HG02678 (cell line): ENCODE data around the gene CYP2C8.
"Not testable (repeated sequence)": the region's sequence is repeated elsewhere in the genome, so short reads cannot be mapped to it uniquely, and the experiment has no call there.

Experiments used
- ATAC-seq: cut with Tn5 transposase; IDR thresholded peaks from one replicate; pipeline ENCODE4 v1.9.1; 2021; ENCODE audit warnings: mild to moderate bottlenecking, moderate library complexity; ENCODE audit not compliant: unreplicated experiment

CYP2C8 gene

GRCh38 chr10:95069286-95069685, at the start of gene CYP2C8:
CYP2C8 (minus strand) TSS chr10:95069497; CDS start chr10:95069402, 95 bp downstream.
- ATAC-seq, result no peak

GRCh38 chr10:95116869-95117269, 47.6 kb upstream of the CYP2C8 start:
- ATAC-seq, result no peak

DNA sequence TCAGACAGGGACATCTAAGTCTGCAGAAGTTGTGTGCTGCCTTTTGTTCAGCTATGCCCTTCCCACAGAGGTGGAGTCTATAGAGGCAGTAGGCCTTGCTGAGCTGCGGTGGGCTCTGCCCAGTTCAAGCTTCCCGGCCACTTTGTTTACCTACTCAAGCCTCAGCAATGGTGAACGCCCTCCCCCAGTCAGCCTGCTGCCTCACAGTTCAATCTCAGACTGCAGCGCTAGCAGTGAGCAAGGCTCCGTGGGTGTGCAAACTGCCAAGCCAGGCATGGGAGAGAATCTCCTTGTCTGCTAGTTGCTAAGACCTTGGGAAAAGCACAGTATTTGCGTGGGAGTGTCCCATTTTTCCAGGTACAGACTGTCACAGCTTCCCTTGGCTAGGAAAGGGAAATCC, 41.5 kb upstream of the CYP2C8 start:
- ATAC-seq, result not testable (repeated sequence)

DNA sequence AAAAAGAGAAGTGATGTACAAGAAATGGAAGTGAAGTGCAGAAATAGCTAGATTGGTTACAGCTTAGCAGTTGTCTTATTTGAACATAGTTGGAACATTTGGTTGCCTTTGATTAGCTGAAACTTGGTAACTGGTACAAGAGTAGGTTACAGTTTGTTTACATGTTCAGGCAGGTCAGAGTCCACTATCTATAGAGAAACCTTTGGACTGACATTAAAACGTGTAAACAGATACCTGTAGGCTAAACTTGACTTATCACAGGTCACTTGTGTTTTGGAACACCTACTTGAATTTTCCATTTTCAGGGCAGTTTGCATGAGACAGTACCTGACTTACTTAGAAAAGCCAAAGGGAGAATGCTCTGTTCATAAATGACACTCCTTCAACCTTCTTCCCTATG, 28.5 kb upstream of the CYP2C8 start:
- ATAC-seq, result no peak

DNA sequence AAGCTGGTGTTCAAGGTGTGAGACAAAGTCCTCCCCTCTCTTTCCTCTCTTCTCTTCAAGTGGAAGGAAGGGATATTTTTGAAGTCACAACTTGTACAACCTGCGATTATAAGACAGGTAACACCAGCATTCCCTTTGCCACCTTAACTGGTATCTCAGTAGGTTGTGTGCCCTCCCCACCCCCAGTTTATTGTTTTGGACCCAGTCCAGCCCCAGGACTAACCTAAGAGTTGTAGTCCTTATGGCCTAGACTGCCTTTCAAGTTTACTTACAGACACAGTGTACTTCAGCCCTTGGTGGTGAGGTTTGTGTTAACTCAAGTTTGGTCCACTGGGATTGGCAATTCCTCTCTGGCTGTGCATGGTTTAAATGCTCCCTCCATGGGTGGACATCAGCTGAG, 26.8 kb upstream of the CYP2C8 start:
- no peak for ATAC-seq

- ATAC-seq, result not testable (repeated sequence)
Measured at GRCh38 chr10:95079626-95080025, 10.3 kb upstream of the CYP2C8 start.

DNA sequence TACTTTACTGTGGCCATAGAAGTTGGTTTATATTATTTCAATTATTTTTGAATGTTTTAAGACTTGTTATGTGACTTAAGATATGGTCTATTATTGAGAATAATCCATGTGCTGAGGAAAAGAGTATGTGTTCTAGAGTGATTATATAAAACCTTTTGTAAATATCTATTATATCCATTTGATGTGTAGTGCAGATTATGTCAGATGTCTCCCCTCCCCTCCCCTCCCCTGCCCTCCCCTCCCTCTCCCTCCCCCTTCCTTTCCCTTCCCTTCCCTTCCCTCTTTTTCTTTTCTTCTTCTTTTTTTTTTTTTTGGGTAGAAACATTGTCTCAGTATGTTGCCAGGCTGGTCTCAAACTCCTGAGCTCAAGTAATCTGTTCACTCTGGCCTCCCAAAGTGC, 8.3 kb upstream of the CYP2C8 start:
- ATAC-seq, result no peak

- no peak for ATAC-seq
Measured at GRCh38 chr10:95071107-95071660, 1.9 kb upstream of the CYP2C8 start.

DNA sequence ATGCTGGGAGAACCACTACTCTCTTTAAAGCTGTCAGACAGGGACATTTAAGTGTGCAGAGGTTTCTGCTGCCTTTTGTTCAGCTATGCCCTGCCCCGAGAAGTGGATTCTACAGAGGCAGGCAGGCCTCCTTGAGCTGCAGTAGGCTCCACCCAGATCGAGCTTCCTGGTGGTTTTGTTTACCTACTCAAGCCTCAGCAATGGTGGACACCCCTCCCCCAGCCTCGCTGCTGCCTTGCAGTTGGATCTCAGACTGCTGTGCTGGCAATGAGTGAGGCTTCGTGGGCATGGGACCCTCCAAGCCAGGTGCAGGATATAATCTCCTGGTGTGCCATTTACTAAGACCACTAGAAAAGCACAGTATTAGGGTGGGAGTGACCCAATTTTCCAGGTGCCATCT, 5.2 kb downstream of the CYP2C8 start:
- ATAC-seq, result not testable (repeated sequence)

DNA sequence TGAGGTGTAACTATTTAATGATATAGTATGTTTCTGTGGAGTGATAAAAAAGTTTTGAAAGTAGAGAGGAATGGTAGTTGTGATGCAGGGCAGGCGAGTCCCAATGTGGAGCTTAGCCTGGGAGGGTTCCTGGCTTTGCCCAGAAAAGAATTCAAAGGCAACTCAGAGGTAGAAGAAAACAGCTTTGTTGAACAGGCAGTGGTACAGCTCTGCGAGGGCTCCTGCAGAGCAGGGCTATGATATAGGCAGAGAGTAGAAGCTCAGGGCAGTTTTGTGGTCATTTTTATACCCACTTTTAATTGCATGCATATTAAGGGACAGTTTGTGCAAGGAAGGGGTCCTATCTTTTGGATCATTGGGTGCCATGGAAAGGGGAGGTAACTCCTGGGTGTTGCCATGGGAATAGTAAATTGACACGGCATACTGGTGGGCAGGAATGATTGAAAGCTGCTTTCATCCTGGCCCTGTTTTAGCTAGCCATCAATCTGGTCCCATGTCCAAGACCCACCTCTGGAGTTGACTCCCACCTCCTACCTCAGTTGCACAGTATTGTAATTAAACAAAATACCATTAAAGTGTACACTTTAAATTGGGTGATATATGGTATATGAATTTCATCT, 12.4 kb downstream of the CYP2C8 start:
- no peak for ATAC-seq

DNA sequence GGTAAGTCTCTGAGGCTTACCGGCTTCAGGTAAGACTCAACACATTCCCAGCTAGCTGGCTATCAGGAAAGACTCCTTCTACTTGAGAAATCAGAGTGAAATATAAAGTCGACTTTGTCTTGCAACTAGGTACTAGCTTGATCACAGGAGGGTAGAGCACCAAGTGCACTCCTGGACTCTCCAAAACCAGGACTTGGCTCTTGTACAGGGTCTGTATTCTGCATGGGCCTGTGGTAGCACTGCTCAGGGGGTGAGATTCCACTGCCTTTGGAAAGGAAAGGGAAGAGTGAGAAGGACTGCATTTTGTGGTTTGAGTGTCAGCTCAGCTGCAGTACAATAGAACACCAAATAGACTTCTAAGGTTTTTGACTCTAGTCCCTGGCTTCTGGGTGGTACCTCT, 19.4 kb downstream of the CYP2C8 start:
- no peak for ATAC-seq

DNA sequence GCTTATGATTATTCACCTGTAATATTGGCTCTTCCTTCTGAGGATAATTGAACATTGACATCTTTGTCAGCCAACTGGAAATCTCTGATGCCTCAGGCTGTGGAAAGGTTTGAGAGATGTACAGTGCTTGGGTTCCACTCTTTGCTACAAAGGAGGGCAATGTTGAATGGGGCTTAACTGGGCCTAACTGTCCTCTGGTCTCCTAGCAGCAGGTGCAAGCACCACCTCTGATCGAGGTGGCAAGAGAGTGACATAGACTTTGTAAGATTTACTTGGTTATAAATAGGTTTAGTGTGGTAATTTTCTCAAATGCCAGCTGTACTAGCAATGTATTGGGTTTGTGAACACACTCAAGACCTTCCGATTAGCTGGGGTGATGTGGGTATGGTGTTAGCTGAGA, 21.1 kb downstream of the CYP2C8 start:
- ATAC-seq, result no peak

GRCh38 chr10:95039281-95039680, 30.0 kb downstream of the CYP2C8 start:
- no peak for ATAC-seq

- no peak for ATAC-seq
Measured at GRCh38 chr10:95035332-95036295, 33.7 kb downstream of the CYP2C8 start.

DNA sequence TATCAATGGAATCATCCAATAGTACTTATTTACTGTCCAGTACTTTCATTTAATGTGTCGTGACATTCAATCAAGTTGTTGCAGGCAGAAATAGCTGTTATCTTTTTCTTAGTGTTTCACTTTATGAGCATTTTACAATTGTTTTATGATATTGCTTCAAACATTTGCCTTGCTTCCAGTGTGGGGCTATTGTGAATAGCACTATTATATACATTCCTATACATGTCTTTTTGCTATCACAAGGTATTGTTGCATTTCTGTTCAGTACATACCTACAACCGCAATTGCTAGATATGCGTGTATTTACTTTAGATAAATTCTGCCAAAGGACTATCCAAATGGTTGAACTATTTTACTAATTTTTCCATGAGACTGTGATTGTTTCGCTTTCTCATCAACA, 34.9 kb downstream of the CYP2C8 start:
- no peak for ATAC-seq

DNA sequence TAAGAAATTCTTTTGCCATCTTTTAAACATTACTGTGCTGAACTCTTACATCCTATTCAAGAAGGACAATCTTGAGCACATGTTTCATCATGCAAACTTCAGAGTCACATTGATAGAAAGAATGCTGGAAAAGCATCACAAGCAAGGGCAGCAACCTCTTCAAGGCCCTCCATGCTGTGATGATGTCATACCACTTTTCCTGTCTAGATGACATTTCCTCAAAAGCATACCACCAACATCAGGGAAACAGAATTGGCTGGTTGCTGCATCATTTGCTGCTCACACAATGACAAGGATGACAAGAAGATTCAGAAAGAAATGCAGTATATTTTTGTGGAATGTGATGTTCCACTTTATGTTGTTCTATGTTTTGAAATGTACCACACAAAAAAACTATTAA, 37.6 kb downstream of the CYP2C8 start:
- no peak for ATAC-seq

DNA sequence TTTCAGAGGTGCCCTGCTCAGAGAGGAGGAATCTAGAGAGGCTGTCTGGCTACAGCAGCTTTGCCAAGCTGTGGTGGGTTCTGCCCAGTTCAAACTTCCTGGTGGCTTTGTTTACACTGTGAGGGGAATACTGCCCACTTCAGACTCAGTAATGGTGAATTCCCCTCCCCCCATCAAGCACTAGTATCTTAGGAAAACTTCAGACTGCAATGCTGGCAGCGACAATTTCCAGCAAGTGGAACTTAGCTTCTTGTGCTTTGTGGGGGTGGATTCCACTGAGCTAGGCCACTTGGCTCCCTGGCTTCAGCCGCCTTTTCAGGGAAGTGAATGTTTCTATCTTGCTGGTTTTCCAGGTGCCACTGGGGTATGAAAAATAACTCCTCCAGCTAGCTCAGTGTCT, 42.8 kb downstream of the CYP2C8 start:
- no peak for ATAC-seq

GRCh38 chr10:94997741-94998174, 71.5 kb downstream of the CYP2C8 start:
- ATAC-seq, result no peak

DNA sequence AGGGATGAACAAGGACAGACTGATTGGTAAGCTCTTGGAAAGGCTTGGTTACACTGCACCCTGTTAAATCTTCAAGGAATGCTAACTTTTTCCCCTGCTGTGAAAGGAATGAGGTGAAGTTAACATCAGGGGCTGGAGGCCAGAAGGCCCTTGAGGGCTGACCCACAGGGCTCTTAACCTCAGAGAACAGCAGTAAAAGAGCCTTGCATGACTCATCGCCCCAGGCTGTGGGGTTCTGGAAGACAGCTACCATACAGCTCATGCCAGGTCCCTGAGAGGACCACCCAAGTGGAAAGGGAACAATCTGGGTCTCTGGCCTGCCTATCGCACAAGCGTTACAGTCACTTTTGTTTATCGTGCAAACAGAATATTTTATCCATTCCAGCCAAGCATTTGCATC, 76.5 kb downstream of the CYP2C8 start:
- ATAC-seq, result no peak

DNA sequence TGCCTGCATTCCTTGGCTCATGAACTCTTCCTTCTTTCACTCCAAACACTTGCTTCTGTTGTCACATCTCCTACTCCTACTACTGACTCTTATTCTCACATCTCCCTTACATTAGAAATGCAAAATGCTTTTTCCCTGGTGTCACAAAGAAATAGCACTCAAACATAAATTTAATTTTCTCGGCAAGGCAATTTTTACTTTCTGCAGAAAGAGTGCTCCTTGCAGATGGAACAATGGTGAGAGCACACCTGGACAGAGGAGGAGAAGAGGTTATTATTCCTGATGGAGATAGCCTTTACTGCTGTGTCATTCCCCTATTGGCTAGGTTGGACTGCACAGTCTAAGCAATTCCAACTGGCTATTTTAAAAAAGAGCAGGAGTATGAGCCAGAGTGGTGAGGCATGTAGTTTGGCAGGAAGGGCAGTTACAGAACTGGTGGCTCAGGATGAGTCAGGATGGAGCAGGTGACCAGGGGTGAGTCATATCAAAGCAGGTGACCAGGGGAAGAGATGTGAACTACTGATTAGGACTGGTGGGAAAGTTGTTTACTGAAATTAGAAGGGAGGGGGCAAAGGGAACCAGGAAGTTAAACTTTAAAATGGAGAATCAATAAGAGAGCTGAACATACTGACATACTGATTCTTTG, 77.9 kb downstream of the CYP2C8 start:
- no peak for ATAC-seq

DNA sequence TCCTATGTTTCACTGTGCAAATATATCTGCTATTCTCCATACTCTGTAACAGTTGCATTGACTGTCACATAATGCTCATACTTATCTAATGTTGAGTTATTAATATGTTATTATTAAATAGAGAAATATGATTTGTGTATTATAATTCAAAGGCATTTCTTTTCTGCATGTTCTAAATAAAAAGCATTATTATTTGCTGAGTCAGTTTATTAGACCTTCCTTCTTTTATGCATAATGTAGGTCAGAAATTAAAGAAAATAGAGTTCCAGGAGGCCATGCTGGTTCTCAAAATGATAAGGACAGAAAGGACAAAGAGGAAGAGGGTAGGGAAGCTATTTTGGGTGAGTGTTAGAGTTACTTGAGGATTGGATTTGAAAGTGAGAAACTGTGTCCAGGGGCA, 80.1 kb downstream of the CYP2C8 start:
- no peak for ATAC-seq
